Measurements from ENCODE around the gene MTX1.
A peak's percentile ranks its signal among the peaks of the same experiment; 100 is the strongest.

Gene MTX1

GRCh38 chr1:155261493-155261851 lies 53.0 kb downstream of the MTX1 start:
- DNase-seq (ENCODE audit: low spot score): peak; percentile 40

GRCh38 chr1:155261852-155262673 lies 53.6 kb downstream of the MTX1 start, which contains the start of gene SCAMP3:
SCAMP3 (minus strand) TSS chr1:155262360; CDS start chr1:155262151, 209 bp downstream.
- peak; percentile 99 for DNase-seq (ENCODE audit: low spot score)

GRCh38 chr1:155263067-155263466 lies 54.6 kb downstream of the MTX1 start:
- DNase-seq (ENCODE audit: low spot score): no peak
